Esophagus muscularis mucosa (tissue), 4 donors: Measurements from ENCODE around the gene NUDT14. TPM values are rescaled to one million over a fixed set of nuclear protein-coding genes. Genes with fewer than 3 reads are reported as not detected.

Experiments used
- DNase-seq: peaks from one replicate; pipeline ENCODE4 v3.0.0-alpha.2; 2017; ENCODE audit errors: extremely low spot score
- H3K27ac ChIP-seq, 4 donors: fragments of 200-600 bp; sonication (generic); replicated peaks in 1 of 4; 1 replicate in 3 of 4; 2 replicates in 1 of 4; pipeline ENCODE4 v1.5.1; 2016 to 2019; ENCODE audit warnings: mild to moderate bottlenecking in 1 of 4
- H3K27me3 ChIP-seq, 4 donors: fragments of 200-600 bp; sonication (generic); one replicate each; pipeline versions ENCODE4 v1.5.1 to v1.6.0; 2016 to 2019
- H3K36me3 ChIP-seq, 4 donors: fragments of 200-600 bp; sonication (generic); one replicate each; pipeline ENCODE4 v1.5.1; 2016 to 2019
- H3K4me1 ChIP-seq, 4 donors: fragments of 200-600 bp; sonication (generic); one replicate each; pipeline ENCODE4 v1.5.1; 2016 to 2019
- H3K4me3 ChIP-seq, 4 donors: fragments of 200-600 bp; sonication (generic); 1 replicate in 2 of 4; 2 replicates in 2 of 4; pipeline ENCODE4 v1.5.1; 2016 to 2019; ENCODE audit warnings: mild to moderate bottlenecking in 4 of 4, moderate library complexity in 1 of 4
- H3K9me3 ChIP-seq, 4 donors: fragments of 200-600 bp; sonication (generic); 1 replicate in 3 of 4; 2 replicates in 1 of 4; pipeline ENCODE4 v1.5.1; 2016 to 2019
- CTCF ChIP-seq, 3 experiments: fragments of 200-600 bp in 2 of 3; fragments of 450-650 bp in 1 of 3; sonication (generic) in 2 of 3; IDR thresholded peaks; one replicate each; pipeline ENCODE4 v1.5.1; 2017 to 2019; ENCODE audit warnings: antibody characterized with exemption in 3 of 3, mild to moderate bottlenecking in 2 of 3, moderate library complexity in 1 of 3
- EP300 ChIP-seq: sonication (generic); formaldehyde crosslinking; IDR thresholded peaks from one replicate; pipeline ENCODE4 v1.6.1; 2017; ENCODE audit warnings: antibody characterized with exemption
- POLR2A ChIP-seq: fragments of 450-650 bp; IDR thresholded peaks from one replicate; pipeline ENCODE4 v1.6.1; 2017; ENCODE audit warnings: antibody characterized with exemption, moderate library complexity, mild to moderate bottlenecking, low read depth
- POLR2AphosphoS5 ChIP-seq, 2 donors: sonication (generic); formaldehyde crosslinking; IDR thresholded peaks; one replicate each; pipeline ENCODE4 v1.6.1; 2017; ENCODE audit warnings: antibody characterized with exemption in 2 of 2
- WGBS: methylation state at CpG from one replicate; pipeline ENCODE4 v1.1.5; 2018; 5-methylcytosine and 5-hydroxymethylcytosine counted together
- intact Hi-C: fragments of 100-400 bp; cut with DNase I; formaldehyde crosslinking; loops from one replicate; pipeline ENCODE4 v1.15.1; 2023
- total RNA-seq, 4 donors: library from RNA; depleted of rRNA; stranded (reverse); fragments of >200 nt; gene quantifications; one replicate each; pipeline versions ENCODE4 v1.1.0 to v1.2.1, GENCODE V29; 2016

The NUDT14 gene
- total RNA-seq, 4 donors from 2014 or later, result 2.1 to 6.2 (median 5.8) TPM

GRCh38 chr14:105184461-105184860 is 3.3 kb upstream of the NUDT14 start:
- intact Hi-C loops, result no loop called here
- DNase-seq, result no peak
- WGBS, result 80% methylated on average over 4 of the region's 9 CpGs
- no peak for TF ChIP-seq POLR2AphosphoS5 (IDR thresholded peaks at IDR 0.05)
- TF ChIP-seq POLR2A, result no peak
- H3K4me3 ChIP-seq, result no peak overlapping the region
- no peak overlapping the region for H3K27ac ChIP-seq
- H3K36me3 ChIP-seq, result no peaks in the 10 kb centered on the region
- peaks cover 14 to 32% (median 24%) of the 10 kb centered on the region in 4 donors for H3K4me1 ChIP-seq
- H3K27me3 ChIP-seq, result peaks cover 0 to 33% (median 0%) of the 10 kb centered on the region in 4 donors
- peaks cover 0 to 10% (median 6%) of the 10 kb centered on the region in 4 donors for H3K9me3 ChIP-seq

GRCh38 chr14:105182296-105183020 is 1.3 kb upstream of the NUDT14 start:
- intact Hi-C loops, result no loop called here
- H3K27ac ChIP-seq, result no peak overlapping the region
- no peaks in the 10 kb centered on the region for H3K9me3 ChIP-seq
- H3K36me3 ChIP-seq, result no peaks in the 10 kb centered on the region
- H3K4me3 ChIP-seq, result no peak overlapping the region
- H3K4me1 ChIP-seq, result peaks cover 14 to 32% (median 25%) of the 10 kb centered on the region in 4 donors
- H3K27me3 ChIP-seq, result peaks cover 0 to 21% (median 0%) of the 10 kb centered on the region in 4 donors
- no peak for TF ChIP-seq EP300
- no peak for TF ChIP-seq POLR2A
- no peak for TF ChIP-seq CTCF (IDR thresholded peaks at IDR 0.05)
- no peak for TF ChIP-seq POLR2AphosphoS5 (IDR thresholded peaks at IDR 0.05)
- DNase-seq, result no peak
- whole genome bisulfite sequencing, result 71% methylated on average over 14 of the region's 25 CpGs

DNA sequence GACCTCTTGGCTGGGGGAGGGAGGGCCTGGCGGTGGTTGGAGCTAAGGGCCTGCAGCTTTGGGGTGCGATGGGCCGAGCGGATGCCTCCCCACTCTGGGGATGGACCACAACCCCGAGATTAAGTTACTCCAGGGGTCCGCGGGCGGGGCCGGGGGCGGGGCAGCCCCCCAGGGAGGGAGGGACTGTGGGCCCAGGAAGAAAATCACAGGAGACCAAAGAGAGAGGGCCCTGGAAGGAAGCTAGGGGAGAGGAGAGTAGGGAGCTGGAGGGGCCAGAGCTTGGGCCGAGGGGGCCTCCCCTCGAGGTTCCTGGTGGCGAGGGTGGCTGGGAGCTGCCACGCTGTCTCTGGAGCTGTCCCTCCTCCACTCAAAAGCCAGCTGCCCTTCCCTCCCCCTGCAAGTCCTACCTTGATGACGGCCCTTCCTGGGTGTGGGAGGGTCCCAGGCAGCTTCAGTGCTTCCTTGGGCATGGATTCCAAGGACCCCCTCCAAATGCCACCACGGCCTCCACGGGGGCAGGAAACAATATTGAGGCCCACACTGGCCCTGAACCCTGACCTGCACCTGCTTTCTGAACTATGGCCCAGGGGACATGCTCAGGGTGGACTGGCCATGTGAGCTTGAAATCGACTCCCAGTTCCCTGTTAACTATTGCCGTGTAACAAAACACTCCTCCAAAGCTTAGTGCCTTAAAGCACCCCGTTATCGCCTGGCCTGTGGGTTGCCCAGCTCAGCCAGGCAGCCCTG is 610 bp upstream of the NUDT14 start:
- Histone ChIP-seq H3K27me3 (peaks cover 0 to 15% (median 0%) of the 10 kb centered on the region in 4 donors), H3K4me1 (peaks cover 14 to 32% (median 25%) of the 10 kb centered on the region in 4 donors), H3K4me3 (peak overlapping the region; percentile 55 to 87 (median 60)), H3K27ac (peak overlapping the region in 1 of 4 donors; percentile 7), H3K9me3 (no peaks in the 10 kb centered on the region), H3K36me3 (no peaks in the 10 kb centered on the region)
- TF ChIP-seq POLR2AphosphoS5 (IDR thresholded peaks at IDR 0.05), result no peak
- TF ChIP-seq POLR2A, result no peak
- TF ChIP-seq EP300, result no peak
- no peak for TF ChIP-seq CTCF (IDR thresholded peaks at IDR 0.05)
- intact Hi-C loops, result no loop called here
- 58% methylated on average over 15 of the region's 21 CpGs for WGBS
- DNase-seq, result no peak

GRCh38 chr14:105179191-105179590 is 1.9 kb downstream of the NUDT14 start:
- peaks cover 0 to 7% (median 0%) of the 10 kb centered on the region in 4 donors for H3K27me3 ChIP-seq
- no peak for DNase-seq
- H3K36me3 ChIP-seq, result no peaks in the 10 kb centered on the region
- no peaks in the 10 kb centered on the region for H3K9me3 ChIP-seq
- 90% methylated on average over 3 of the region's 13 CpGs for WGBS
- H3K27ac ChIP-seq, result no peak overlapping the region
- intact Hi-C loops, result no loop called here
- no peak overlapping the region for H3K4me3 ChIP-seq
- no peak for TF ChIP-seq CTCF (IDR thresholded peaks at IDR 0.05)
- TF ChIP-seq POLR2A, result no peak
- TF ChIP-seq EP300, result no peak
- TF ChIP-seq POLR2AphosphoS5 (IDR thresholded peaks at IDR 0.05), result no peak
- H3K4me1 ChIP-seq, result peaks cover 14 to 39% (median 30%) of the 10 kb centered on the region in 4 donors

DNA sequence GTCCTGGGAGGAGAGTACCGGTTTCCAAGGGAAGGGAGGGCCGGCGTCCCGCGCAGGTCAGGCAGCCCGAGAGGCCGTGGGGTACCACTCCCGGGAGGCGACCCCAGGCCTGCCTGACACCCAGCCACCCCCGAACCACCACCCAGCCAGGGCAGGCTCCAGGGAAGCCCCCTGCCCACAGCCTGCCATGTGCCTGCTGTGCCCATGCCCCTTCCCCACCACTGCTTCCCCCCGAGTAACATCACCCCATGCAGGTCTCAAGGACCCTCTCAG is 2.3 kb downstream of the NUDT14 start:
- no peak overlapping the region for H3K27ac ChIP-seq
- H3K36me3 ChIP-seq, result no peaks in the 10 kb centered on the region
- no peak for DNase-seq
- H3K27me3 ChIP-seq, result peaks cover 0 to 7% (median 0%) of the 10 kb centered on the region in 4 donors
- intact Hi-C loops, result no loop called here
- H3K4me3 ChIP-seq, result no peak overlapping the region
- TF ChIP-seq POLR2A (no peak), POLR2AphosphoS5 (IDR thresholded peaks at IDR 0.05) (no peak), EP300 (no peak), CTCF (IDR thresholded peaks at IDR 0.05) (no peak)
- peaks cover 14 to 40% (median 30%) of the 10 kb centered on the region in 4 donors for H3K4me1 ChIP-seq
- 97% methylated on average over 11 of the region's 11 CpGs for WGBS
- H3K9me3 ChIP-seq, result no peaks in the 10 kb centered on the region
